Panc1 (cell line): ENCODE measurements around the gene TCAF1.

Source experiments
- POLR2AphosphoS5 ChIP-seq: IDR thresholded peaks from 2 replicates; pipeline ENCODE4 v1.6.1; 2012; ENCODE audit warnings: mild to moderate bottlenecking, low read depth, low read length, moderate library complexity
- SIN3A ChIP-seq: IDR thresholded peaks from 2 replicates; pipeline ENCODE4 v1.6.1; 2012; ENCODE audit warnings: low read depth, mild to moderate bottlenecking, low read length, moderate library complexity, borderline replicate concordance; ENCODE audit not compliant: insufficient read depth
- TCF7L2 ChIP-seq: IDR thresholded peaks from 2 replicates; pipeline ENCODE4 v1.6.1; 2011; ENCODE audit warnings: mild to moderate bottlenecking, low read depth, low read length, inconsistent platforms
- TF ChIP-seq, protein P1 (sequence below), 2 experiments: IDR thresholded peaks; 2 replicates each; pipeline ENCODE4 v1.6.1; 2011 to 2012; ENCODE audit warnings: low read depth in 2 of 2, control low read depth in 1 of 2, low read length in 1 of 2, mild to moderate bottlenecking in 1 of 2, moderate library complexity in 1 of 2; ENCODE audit not compliant: insufficient read depth in 1 of 2
- TF ChIP-seq, protein P2 (sequence below): fragments of 450-650 bp; IDR thresholded peaks from 2 replicates; pipeline ENCODE4 v1.5.1; 2017; ENCODE audit warnings: mild to moderate bottlenecking

- TF ChIP-seq, protein P1, sequence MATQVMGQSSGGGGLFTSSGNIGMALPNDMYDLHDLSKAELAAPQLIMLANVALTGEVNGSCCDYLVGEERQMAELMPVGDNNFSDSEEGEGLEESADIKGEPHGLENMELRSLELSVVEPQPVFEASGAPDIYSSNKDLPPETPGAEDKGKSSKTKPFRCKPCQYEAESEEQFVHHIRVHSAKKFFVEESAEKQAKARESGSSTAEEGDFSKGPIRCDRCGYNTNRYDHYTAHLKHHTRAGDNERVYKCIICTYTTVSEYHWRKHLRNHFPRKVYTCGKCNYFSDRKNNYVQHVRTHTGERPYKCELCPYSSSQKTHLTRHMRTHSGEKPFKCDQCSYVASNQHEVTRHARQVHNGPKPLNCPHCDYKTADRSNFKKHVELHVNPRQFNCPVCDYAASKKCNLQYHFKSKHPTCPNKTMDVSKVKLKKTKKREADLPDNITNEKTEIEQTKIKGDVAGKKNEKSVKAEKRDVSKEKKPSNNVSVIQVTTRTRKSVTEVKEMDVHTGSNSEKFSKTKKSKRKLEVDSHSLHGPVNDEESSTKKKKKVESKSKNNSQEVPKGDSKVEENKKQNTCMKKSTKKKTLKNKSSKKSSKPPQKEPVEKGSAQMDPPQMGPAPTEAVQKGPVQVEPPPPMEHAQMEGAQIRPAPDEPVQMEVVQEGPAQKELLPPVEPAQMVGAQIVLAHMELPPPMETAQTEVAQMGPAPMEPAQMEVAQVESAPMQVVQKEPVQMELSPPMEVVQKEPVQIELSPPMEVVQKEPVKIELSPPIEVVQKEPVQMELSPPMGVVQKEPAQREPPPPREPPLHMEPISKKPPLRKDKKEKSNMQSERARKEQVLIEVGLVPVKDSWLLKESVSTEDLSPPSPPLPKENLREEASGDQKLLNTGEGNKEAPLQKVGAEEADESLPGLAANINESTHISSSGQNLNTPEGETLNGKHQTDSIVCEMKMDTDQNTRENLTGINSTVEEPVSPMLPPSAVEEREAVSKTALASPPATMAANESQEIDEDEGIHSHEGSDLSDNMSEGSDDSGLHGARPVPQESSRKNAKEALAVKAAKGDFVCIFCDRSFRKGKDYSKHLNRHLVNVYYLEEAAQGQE (IDR thresholded peaks at IDR 0.05; ENCODE audit: insufficient read depth in 1 of 2, low read depth in 2 of 2, low read length in 1 of 2), result no peak
- TF ChIP-seq, protein P2, sequence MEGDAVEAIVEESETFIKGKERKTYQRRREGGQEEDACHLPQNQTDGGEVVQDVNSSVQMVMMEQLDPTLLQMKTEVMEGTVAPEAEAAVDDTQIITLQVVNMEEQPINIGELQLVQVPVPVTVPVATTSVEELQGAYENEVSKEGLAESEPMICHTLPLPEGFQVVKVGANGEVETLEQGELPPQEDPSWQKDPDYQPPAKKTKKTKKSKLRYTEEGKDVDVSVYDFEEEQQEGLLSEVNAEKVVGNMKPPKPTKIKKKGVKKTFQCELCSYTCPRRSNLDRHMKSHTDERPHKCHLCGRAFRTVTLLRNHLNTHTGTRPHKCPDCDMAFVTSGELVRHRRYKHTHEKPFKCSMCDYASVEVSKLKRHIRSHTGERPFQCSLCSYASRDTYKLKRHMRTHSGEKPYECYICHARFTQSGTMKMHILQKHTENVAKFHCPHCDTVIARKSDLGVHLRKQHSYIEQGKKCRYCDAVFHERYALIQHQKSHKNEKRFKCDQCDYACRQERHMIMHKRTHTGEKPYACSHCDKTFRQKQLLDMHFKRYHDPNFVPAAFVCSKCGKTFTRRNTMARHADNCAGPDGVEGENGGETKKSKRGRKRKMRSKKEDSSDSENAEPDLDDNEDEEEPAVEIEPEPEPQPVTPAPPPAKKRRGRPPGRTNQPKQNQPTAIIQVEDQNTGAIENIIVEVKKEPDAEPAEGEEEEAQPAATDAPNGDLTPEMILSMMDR, result no peak
- TF ChIP-seq POLR2AphosphoS5 (no peak), SIN3A (no peak), TCF7L2 (no peak)
These were observed 16.0 kb downstream of the TCAF1 start for GRCh38 chr7:143885951-143886350.
